Activated naive CD4-positive, alpha-beta T cell treated with anti-CD3 and anti-CD28 coated beads, Interleukin-2, amount 50 U/mL, for 72 hours (primary cell): ENCODE results near the gene AP1S1. TPM values are rescaled to one million over a fixed set of nuclear protein-coding genes. Genes with fewer than 3 reads are reported as not detected.

ENCODE experiments used
- ATAC-seq, 2 donors: fragments of 150-1000 bp; cut with Tn5 transposase; 2 replicates each; pipeline ENCODE4 v1.10.0; 2021; ENCODE audit warnings: mild to moderate bottlenecking in 2 of 2, moderate library complexity in 2 of 2
- DNase-seq, 2 donors: peaks; one replicate each; pipeline ENCODE4 v3.0.0; 2021 to 2022; ENCODE audit warnings: low spot score in 2 of 2
- H3K27ac Mint-ChIP-seq, 2 donors: one replicate each; pipeline ENCODE4 v1.8.0; 2022; ENCODE audit warnings: mild to moderate bottlenecking in 2 of 2, mixed read lengths in 2 of 2
- H3K36me3 Mint-ChIP-seq, 2 donors: one replicate each; pipeline ENCODE4 v1.8.0; 2022; ENCODE audit warnings: mixed read lengths in 2 of 2
- H3K9me3 Mint-ChIP-seq, 2 donors: one replicate each; pipeline ENCODE4 v1.8.0; 2022; ENCODE audit warnings: mixed read lengths in 2 of 2
- total RNA-seq, 2 donors: library from RNA; stranded (reverse); gene quantifications; one replicate each; pipeline ENCODE4 v1.2.3, GENCODE V29; 2022

Gene AP1S1
- total RNA-seq, 2 donors from 2014 or later, result 26.3 to 48.2 TPM

- peak overlapping the region in 1 of 2 donors; percentile 40 for H3K27ac Mint-ChIP-seq
- H3K9me3 Mint-ChIP-seq, result no peaks in the 10 kb centered on the region
- DNase-seq, result no peak
- H3K36me3 Mint-ChIP-seq, result no peaks in the 10 kb centered on the region
- no peak for ATAC-seq
Measured at GRCh38 chr7:101137651-101138212, 16.5 kb upstream of the AP1S1 start.

GRCh38 chr7:101138213-101138870, 15.9 kb upstream of the AP1S1 start:
- Mint-ChIP-seq H3K9me3 (no peaks in the 10 kb centered on the region), H3K36me3 (no peaks in the 10 kb centered on the region), H3K27ac (peak overlapping the region in 1 of 2 donors; percentile 40)
- ATAC-seq (peak; percentile 97 to 98), DNase-seq (peak; percentile 76 to 84)

- Mint-ChIP-seq H3K36me3 (no peaks in the 10 kb centered on the region), H3K9me3 (no peaks in the 10 kb centered on the region), H3K27ac (peak overlapping the region in 1 of 2 donors; percentile 75)
- no peak for DNase-seq
- ATAC-seq, result no peak
Measured at GRCh38 chr7:101140339-101140699, 14.0 kb upstream of the AP1S1 start.

GRCh38 chr7:101140746-101141382, 13.4 kb upstream of the AP1S1 start:
- H3K9me3 Mint-ChIP-seq, result no peaks in the 10 kb centered on the region
- H3K36me3 Mint-ChIP-seq, result no peaks in the 10 kb centered on the region
- H3K27ac Mint-ChIP-seq, result peak overlapping the region in 1 of 2 donors; percentile 75
- ATAC-seq, result no peak
- no peak for DNase-seq

GRCh38 chr7:101151908-101152651, 2.2 kb upstream of the AP1S1 start:
- peaks cover 0 to 3% of the 10 kb centered on the region in 2 donors for H3K36me3 Mint-ChIP-seq
- DNase-seq, result no peak
- no peak for ATAC-seq
- no peaks in the 10 kb centered on the region for H3K9me3 Mint-ChIP-seq
- no peak overlapping the region for H3K27ac Mint-ChIP-seq

GRCh38 chr7:101154693-101155102, 422 bp downstream of the AP1S1 start:
- DNase-seq (no peak), ATAC-seq (peak; percentile 12 to 50)
- H3K9me3 Mint-ChIP-seq, result no peaks in the 10 kb centered on the region
- H3K27ac Mint-ChIP-seq, result no peak overlapping the region
- H3K36me3 Mint-ChIP-seq, result peaks cover 5 to 10% of the 10 kb centered on the region in 2 donors

- no peaks in the 10 kb centered on the region for H3K9me3 Mint-ChIP-seq
- H3K36me3 Mint-ChIP-seq, result peaks cover 10 to 11% of the 10 kb centered on the region in 2 donors
- ATAC-seq (no peak), DNase-seq (no peak)
- H3K27ac Mint-ChIP-seq, result no peak overlapping the region
Measured at GRCh38 chr7:101155303-101155702, 1.0 kb downstream of the AP1S1 start.

- Mint-ChIP-seq H3K9me3 (no peaks in the 10 kb centered on the region), H3K36me3 (peaks cover 10 to 11% of the 10 kb centered on the region in 2 donors), H3K27ac (no peak overlapping the region)
- ATAC-seq (no peak), DNase-seq (no peak)
Measured at GRCh38 chr7:101156277-101156676, 2.0 kb downstream of the AP1S1 start.

GRCh38 chr7:101156866-101157589, 2.8 kb downstream of the AP1S1 start:
- DNase-seq, result no peak
- Mint-ChIP-seq H3K36me3 (peaks cover 10 to 11% of the 10 kb centered on the region in 2 donors), H3K9me3 (no peaks in the 10 kb centered on the region), H3K27ac (no peak overlapping the region)
- no peak for ATAC-seq

- peaks cover 10 to 11% of the 10 kb centered on the region in 2 donors for H3K36me3 Mint-ChIP-seq
- no peak for ATAC-seq
- DNase-seq, result no peak
- no peak overlapping the region for H3K27ac Mint-ChIP-seq
- H3K9me3 Mint-ChIP-seq, result no peaks in the 10 kb centered on the region
Measured at GRCh38 chr7:101159696-101160674, 5.7 kb downstream of the AP1S1 start.

- Mint-ChIP-seq H3K9me3 (no peaks in the 10 kb centered on the region), H3K27ac (no peak overlapping the region), H3K36me3 (peaks cover 10 to 17% of the 10 kb centered on the region in 2 donors)
- DNase-seq (no peak), ATAC-seq (no peak)
Measured at GRCh38 chr7:101160910-101161309, 6.6 kb downstream of the AP1S1 start.

GRCh38 chr7:101161692-101162471, 7.6 kb downstream of the AP1S1 start:
- no peak for DNase-seq
- no peaks in the 10 kb centered on the region for H3K9me3 Mint-ChIP-seq
- ATAC-seq, result no peak
- no peak overlapping the region for H3K27ac Mint-ChIP-seq
- H3K36me3 Mint-ChIP-seq, result peaks cover 9 to 17% of the 10 kb centered on the region in 2 donors

- DNase-seq (no peak), ATAC-seq (no peak)
- Mint-ChIP-seq H3K27ac (no peak overlapping the region), H3K36me3 (peaks cover 5 to 17% of the 10 kb centered on the region in 2 donors), H3K9me3 (no peaks in the 10 kb centered on the region)
Measured at GRCh38 chr7:101162551-101163278, 8.4 kb downstream of the AP1S1 start.

GRCh38 chr7:101163279-101164070, 9.2 kb downstream of the AP1S1 start:
- DNase-seq, result no peak
- Mint-ChIP-seq H3K36me3 (peaks cover under 1 to 17% of the 10 kb centered on the region in 2 donors), H3K27ac (peak overlapping the region in 1 of 2 donors; percentile 50), H3K9me3 (no peaks in the 10 kb centered on the region)
- peak in 1 of 2 donors; percentile 6 for ATAC-seq
